ENCODE measurements around the gene BICD1.

BICD1 gene

DNA sequence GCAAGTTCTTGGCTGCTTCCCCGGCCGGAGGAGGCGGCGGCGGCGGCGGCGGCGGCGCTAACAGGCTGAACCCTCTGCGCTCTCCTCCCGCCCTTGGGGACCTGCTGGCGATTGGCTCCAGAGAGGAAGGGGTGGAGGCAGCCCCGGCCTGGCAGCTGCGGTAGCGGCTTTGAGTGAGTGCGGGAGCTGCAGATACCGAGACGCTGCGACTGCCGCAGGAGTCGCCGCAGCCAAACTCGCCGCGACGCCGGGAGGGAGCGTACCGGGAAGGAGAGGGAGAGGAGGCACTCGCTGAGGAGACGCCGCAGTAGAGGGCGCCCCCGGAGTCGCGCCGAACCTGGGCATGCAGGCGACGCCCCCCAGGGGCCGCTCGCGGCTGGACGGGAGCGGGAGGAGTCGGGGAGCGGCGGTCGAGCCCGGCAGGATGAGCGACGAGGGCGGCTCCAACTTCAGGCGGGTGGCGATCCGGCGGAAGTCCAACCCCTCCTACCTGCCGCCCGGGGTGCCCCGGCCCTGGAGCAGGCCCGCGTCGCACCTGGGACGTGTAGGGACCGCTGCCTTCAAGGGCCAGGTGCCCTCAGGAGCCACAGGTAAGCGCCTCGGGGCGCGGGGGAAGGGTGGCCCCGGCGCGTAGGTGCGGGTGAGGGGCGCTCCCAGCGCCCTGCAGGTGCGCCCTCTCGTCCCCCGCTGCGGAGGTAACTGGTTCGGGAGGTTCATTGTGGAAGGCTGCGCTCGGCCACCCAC lies 292.9 kb downstream of the BICD1 start, which contains the start of gene FGD4:
Gene FGD4, plus strand, starts transcription at position 189 of the 744 bp plus-strand sequence.
- peak; percentile 98 for DNase-seq (ENCODE audit: low read depth, low spot score)
- Histone ChIP-seq H3K9me3 (ENCODE audit: insufficient read depth, low read length) (no peaks in the 10 kb centered on the region), H3K4me1 (ENCODE audit: insufficient read depth, insufficient read length) (peaks cover 3% of the 10 kb centered on the region), H3K36me3 (ENCODE audit: insufficient read depth, insufficient read length, low read length) (peaks cover 7% of the 10 kb centered on the region), H3K27me3 (ENCODE audit: insufficient read depth, insufficient read length) (no peaks in the 10 kb centered on the region), H3K9ac (ENCODE audit: insufficient read length, low read depth) (peak within 1 kb of the TSS; percentile 97), H3K4me3 (ENCODE audit: insufficient read length, low read depth) (peak within 1 kb of the TSS; percentile 97)
- TF ChIP-seq SUZ12 (IDR thresholded peaks at IDR 0.05; ENCODE audit: extremely low read depth, insufficient read depth, insufficient read length): no peak

DNA sequence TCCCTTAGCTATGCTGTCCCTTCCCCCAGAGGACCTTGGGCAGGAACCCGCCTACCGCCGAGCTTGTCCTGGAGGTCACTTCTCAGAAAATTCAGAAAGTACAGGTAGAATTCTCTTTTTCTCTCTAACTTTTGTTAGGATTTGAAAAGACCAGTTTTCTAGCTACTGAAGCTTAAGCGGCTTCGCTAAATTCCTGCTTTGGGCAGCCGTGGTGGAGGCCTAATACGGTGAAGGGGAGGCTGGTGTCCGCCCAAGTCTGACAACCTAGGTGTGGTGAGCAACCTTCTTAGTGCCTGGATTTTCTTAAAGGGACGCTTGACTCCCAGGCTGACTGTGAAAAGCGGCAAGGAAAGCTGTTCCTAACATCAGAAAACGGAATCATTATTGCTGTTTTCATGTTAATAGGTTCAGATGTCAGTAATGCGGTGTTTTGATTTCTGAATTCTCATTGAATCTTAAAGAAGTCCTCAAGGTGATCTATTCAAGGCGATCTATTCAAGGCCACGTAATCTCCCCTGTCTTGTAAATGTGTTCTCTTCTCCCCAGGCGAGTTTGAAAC lies 293.5 kb downstream of the BICD1 start:
- peak; percentile 99 for DNase-seq (ENCODE audit: low read depth, low spot score)
- peak overlapping the region; percentile 97 for H3K4me3 ChIP-seq (ENCODE audit: insufficient read length, low read depth)
- peak overlapping the region; percentile 97 for H3K9ac ChIP-seq (ENCODE audit: insufficient read length, low read depth)
- peaks cover 7% of the 10 kb centered on the region for H3K36me3 ChIP-seq (ENCODE audit: insufficient read depth, insufficient read length, low read length)
- H3K27me3 ChIP-seq (ENCODE audit: insufficient read depth, insufficient read length): no peaks in the 10 kb centered on the region
- TF ChIP-seq ZNF274 (IDR thresholded peaks at IDR 0.05; ENCODE audit: low read depth, low read length) (no peak), YY1 (IDR thresholded peaks at IDR 0.05; ENCODE audit: insufficient read depth, insufficient read length) (no peak), SUZ12 (IDR thresholded peaks at IDR 0.05; ENCODE audit: extremely low read depth, insufficient read depth, insufficient read length) (no peak)
- no peaks in the 10 kb centered on the region for H3K9me3 ChIP-seq (ENCODE audit: insufficient read depth, low read length)
- peaks cover 3% of the 10 kb centered on the region for H3K4me1 ChIP-seq (ENCODE audit: insufficient read depth, insufficient read length)

DNA sequence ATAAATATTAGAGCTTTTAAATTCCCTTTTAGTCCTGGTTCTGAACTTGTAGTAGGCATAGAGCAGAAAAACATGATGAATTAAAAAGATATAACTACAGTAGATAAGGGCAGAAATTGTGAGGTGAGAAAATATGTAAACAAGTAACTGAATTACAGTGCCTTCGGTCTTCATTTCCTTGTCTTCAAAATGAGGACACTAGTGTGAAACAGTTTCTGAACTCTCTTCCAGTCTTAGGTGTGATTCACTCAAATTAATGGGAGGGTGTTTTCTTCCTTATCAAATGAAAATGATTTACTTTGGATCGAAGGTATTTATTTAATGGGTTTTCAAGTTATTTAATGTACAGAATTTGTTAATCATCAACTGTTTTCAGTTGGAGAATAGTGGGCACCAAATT lies 294.2 kb downstream of the BICD1 start:
- Histone ChIP-seq H3K4me3 (ENCODE audit: insufficient read length, low read depth) (peak overlapping the region; percentile 97), H3K36me3 (ENCODE audit: insufficient read depth, insufficient read length, low read length) (peaks cover 7% of the 10 kb centered on the region), H3K4me1 (ENCODE audit: insufficient read depth, insufficient read length) (peaks cover 3% of the 10 kb centered on the region), H3K9me3 (ENCODE audit: insufficient read depth, low read length) (no peaks in the 10 kb centered on the region), H3K9ac (ENCODE audit: insufficient read length, low read depth) (peak overlapping the region; percentile 83), H3K27me3 (ENCODE audit: insufficient read depth, insufficient read length) (no peaks in the 10 kb centered on the region)
- DNase-seq (ENCODE audit: low read depth, low spot score): no peak
- no peak for TF ChIP-seq YY1 (IDR thresholded peaks at IDR 0.05; ENCODE audit: insufficient read depth, insufficient read length)
- no peak for TF ChIP-seq ZNF274 (IDR thresholded peaks at IDR 0.05; ENCODE audit: low read depth, low read length)
- TF ChIP-seq SUZ12 (IDR thresholded peaks at IDR 0.05; ENCODE audit: extremely low read depth, insufficient read depth, insufficient read length): no peak

DNA sequence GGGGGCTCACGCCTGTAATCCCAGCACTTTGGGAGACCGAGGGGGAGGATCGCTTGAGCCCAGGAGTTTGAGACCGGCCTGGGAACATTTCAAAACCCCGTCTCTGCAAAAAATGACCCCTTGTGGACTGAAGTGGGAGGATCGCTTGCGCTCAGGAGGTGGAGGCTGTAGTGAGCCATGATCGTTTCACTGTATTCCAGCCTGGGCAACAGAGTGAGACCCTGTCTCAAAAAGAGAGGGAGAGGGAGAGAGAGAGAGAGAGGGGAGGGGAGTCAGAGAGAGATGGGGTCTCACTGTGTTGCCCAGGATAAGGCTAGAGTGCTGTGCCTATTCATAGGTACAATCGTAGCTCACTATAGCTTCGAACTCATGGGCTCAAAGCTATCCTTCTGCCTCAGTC lies 295.5 kb downstream of the BICD1 start:
- TF ChIP-seq SUZ12 (IDR thresholded peaks at IDR 0.05; ENCODE audit: extremely low read depth, insufficient read depth, insufficient read length) (no peak), YY1 (IDR thresholded peaks at IDR 0.05; ENCODE audit: insufficient read depth, insufficient read length) (no peak), ZNF274 (IDR thresholded peaks at IDR 0.05; ENCODE audit: low read depth, low read length) (no peak)
- Histone ChIP-seq H3K4me3 (ENCODE audit: insufficient read length, low read depth) (no peak overlapping the region), H3K4me1 (ENCODE audit: insufficient read depth, insufficient read length) (peaks cover 3% of the 10 kb centered on the region), H3K9me3 (ENCODE audit: insufficient read depth, low read length) (no peaks in the 10 kb centered on the region), H3K36me3 (ENCODE audit: insufficient read depth, insufficient read length, low read length) (peaks cover 7% of the 10 kb centered on the region), H3K9ac (ENCODE audit: insufficient read length, low read depth) (no peak overlapping the region), H3K27me3 (ENCODE audit: insufficient read depth, insufficient read length) (no peaks in the 10 kb centered on the region)
- no peak for DNase-seq (ENCODE audit: low read depth, low spot score)

DNA sequence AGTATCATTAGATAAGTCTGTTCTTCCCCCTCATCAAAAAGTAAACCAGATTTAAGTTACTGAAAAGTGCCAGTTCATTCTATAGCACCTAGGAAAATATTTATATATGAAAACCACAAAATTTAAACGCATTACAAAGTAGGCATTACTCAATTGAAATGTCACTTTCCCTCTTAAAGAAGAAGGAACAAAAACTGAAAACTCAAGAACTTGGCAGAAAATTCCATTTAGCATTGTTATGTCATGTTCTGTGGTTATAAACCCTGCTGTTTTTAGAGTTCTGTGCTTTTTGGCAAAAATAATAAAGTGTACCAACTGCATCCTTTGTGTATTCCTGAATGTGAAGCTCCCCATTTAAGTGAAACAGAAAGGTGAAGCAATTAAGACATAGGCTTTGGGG lies 296.3 kb downstream of the BICD1 start:
- no peak for DNase-seq (ENCODE audit: low read depth, low spot score)

DNA sequence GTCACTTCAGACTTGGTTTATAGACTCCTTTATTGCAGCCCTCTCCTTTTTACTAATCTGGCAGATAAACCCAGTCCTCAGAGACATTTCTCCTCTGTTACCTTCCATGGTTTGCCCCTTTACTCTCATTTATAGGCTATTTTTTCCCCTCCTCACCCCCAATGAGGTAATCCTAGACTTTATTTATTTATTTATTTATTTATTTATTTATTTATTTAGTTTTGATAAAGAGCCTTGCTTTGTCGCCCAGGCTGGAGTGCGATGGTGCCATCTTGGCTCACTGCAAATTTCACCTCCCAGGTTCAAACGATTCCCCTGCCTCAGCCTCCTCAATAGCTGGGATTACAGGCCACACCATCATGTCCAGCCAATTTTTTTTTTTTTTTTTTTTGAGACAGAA lies 301.1 kb downstream of the BICD1 start:
- Histone ChIP-seq H3K27me3 (ENCODE audit: insufficient read depth, insufficient read length) (no peaks in the 10 kb centered on the region), H3K4me3 (ENCODE audit: insufficient read length, low read depth) (no peak overlapping the region), H3K9ac (ENCODE audit: insufficient read length, low read depth) (no peak overlapping the region), H3K36me3 (ENCODE audit: insufficient read depth, insufficient read length, low read length) (peaks cover 22% of the 10 kb centered on the region), H3K9me3 (ENCODE audit: insufficient read depth, low read length) (no peaks in the 10 kb centered on the region), H3K4me1 (ENCODE audit: insufficient read depth, insufficient read length) (no peaks in the 10 kb centered on the region)
- TF ChIP-seq SUZ12 (IDR thresholded peaks at IDR 0.05; ENCODE audit: extremely low read depth, insufficient read depth, insufficient read length) (no peak), ZNF274 (IDR thresholded peaks at IDR 0.05; ENCODE audit: low read depth, low read length) (no peak), YY1 (IDR thresholded peaks at IDR 0.05; ENCODE audit: insufficient read depth, insufficient read length) (no peak)
- no peak for DNase-seq (ENCODE audit: low read depth, low spot score)

More for the DNA sequence above, 296.3 kb downstream of the BICD1 start:
- no peaks in the 10 kb centered on the region for H3K9me3 ChIP-seq (ENCODE audit: insufficient read depth, low read length)
- H3K4me1 ChIP-seq (ENCODE audit: insufficient read depth, insufficient read length): peaks cover 3% of the 10 kb centered on the region
- no peak overlapping the region for H3K4me3 ChIP-seq (ENCODE audit: insufficient read length, low read depth)
- H3K9ac ChIP-seq (ENCODE audit: insufficient read length, low read depth): no peak overlapping the region
- no peaks in the 10 kb centered on the region for H3K27me3 ChIP-seq (ENCODE audit: insufficient read depth, insufficient read length)
- H3K36me3 ChIP-seq (ENCODE audit: insufficient read depth, insufficient read length, low read length): peaks cover 9% of the 10 kb centered on the region
- no peak for TF ChIP-seq SUZ12 (IDR thresholded peaks at IDR 0.05; ENCODE audit: extremely low read depth, insufficient read depth, insufficient read length)
- TF ChIP-seq ZNF274 (IDR thresholded peaks at IDR 0.05; ENCODE audit: low read depth, low read length): no peak
- TF ChIP-seq YY1 (IDR thresholded peaks at IDR 0.05; ENCODE audit: insufficient read depth, insufficient read length): no peak

DNA sequence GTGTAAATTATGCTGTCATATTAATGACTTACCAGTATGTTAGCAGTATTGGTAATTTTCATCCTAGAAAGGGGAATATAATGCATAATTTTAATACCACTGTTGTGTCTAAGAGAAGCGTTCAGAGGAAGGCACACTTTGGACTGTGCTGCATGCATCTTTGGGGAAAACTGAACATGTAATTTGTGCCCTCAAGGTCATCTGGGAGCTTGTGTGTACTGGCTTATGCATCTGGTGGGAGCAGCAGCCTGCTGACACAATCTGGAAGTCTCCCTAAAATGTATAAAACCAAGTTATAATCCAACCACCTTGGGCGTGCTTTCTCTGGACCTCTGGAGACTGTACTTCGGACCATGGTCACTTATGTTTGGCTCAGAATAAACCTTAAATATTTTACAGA lies 306.8 kb downstream of the BICD1 start:
- Histone ChIP-seq H3K27me3 (ENCODE audit: insufficient read depth, insufficient read length) (no peaks in the 10 kb centered on the region), H3K9ac (ENCODE audit: insufficient read length, low read depth) (no peak overlapping the region), H3K36me3 (ENCODE audit: insufficient read depth, insufficient read length, low read length) (peaks cover 13% of the 10 kb centered on the region), H3K9me3 (ENCODE audit: insufficient read depth, low read length) (no peaks in the 10 kb centered on the region), H3K4me1 (ENCODE audit: insufficient read depth, insufficient read length) (peaks cover under 1% of the 10 kb centered on the region), H3K4me3 (ENCODE audit: insufficient read length, low read depth) (no peak overlapping the region)
- TF ChIP-seq ZNF274 (IDR thresholded peaks at IDR 0.05; ENCODE audit: low read depth, low read length): no peak
- no peak for TF ChIP-seq YY1 (IDR thresholded peaks at IDR 0.05; ENCODE audit: insufficient read depth, insufficient read length)
- TF ChIP-seq SUZ12 (IDR thresholded peaks at IDR 0.05; ENCODE audit: extremely low read depth, insufficient read depth, insufficient read length): no peak
- DNase-seq (ENCODE audit: low read depth, low spot score): no peak

All from NT2/D1 (cell line).